ENCODE results near the gene NPC1. TPM values are rescaled to one million over a fixed set of nuclear protein-coding genes. Genes with fewer than 3 reads are reported as not detected.
"Not testable (repeated sequence)": the region's sequence is repeated elsewhere in the genome, so short reads cannot be mapped to it uniquely, and the experiment has no call there.

The NPC1 gene
- total and polyA plus RNA-seq, 2 donors: 12.5 to 19.8 TPM

- H3K4me3 ChIP-seq (ENCODE audit: low read length in 2 of 2): no peak overlapping the region
- no peaks in the 10 kb centered on the region for H3K27me3 ChIP-seq (ENCODE audit: control insufficient read depth in 2 of 2, insufficient read depth in 1 of 2, low read length in 1 of 2)
- H3K9me3 ChIP-seq (ENCODE audit: control insufficient read depth in 2 of 2, insufficient read depth in 1 of 2, low read length in 1 of 2): no peaks in the 10 kb centered on the region
- peaks cover 14 to 27% of the 10 kb centered on the region in 2 donors for H3K4me1 ChIP-seq (ENCODE audit: control insufficient read depth in 2 of 2, insufficient read depth in 2 of 2, low read length in 2 of 2)
- DNase-seq (ENCODE audit: low read depth in 6 of 9, low spot score in 9 of 9): no peak
- H3K36me3 ChIP-seq (ENCODE audit: control insufficient read depth in 2 of 2, insufficient read depth in 2 of 2, low read length in 1 of 2): no peaks in the 10 kb centered on the region
- H3K27ac ChIP-seq (ENCODE audit: low read depth in 1 of 2, low read length in 1 of 2): no peak overlapping the region
- 70% methylated on average over 11 of the region's 11 CpGs for WGBS
These were observed 87.0 kb downstream of the NPC1 start for GRCh38 chr18:23499291-23499781.

DNA sequence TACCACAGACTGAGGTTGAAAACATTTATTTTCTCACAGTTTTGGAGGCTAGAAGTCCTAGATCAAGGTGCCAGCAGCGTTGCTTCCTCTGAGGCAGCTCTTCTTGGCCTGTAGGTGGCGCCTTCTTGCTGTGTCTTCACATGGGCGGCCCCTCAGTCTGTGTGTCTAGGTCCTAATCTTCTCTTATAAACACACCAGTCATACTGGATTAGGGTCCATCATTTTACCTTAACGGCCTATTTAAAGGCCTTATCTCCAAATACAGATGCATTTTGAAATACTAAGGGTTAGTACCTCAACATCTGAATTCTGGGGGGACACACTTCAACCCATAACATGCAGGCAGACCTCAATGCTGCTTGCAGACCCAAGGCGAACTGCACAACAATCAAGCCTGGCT, 87.4 kb downstream of the NPC1 start:
- Histone ChIP-seq H3K27ac (ENCODE audit: low read depth in 1 of 2, low read length in 1 of 2) (peak overlapping the region; percentile 61 to 87), H3K4me3 (ENCODE audit: low read length in 2 of 2) (no peak overlapping the region), H3K9me3 (ENCODE audit: control insufficient read depth in 2 of 2, insufficient read depth in 1 of 2, low read length in 1 of 2) (no peaks in the 10 kb centered on the region), H3K4me1 (ENCODE audit: control insufficient read depth in 2 of 2, insufficient read depth in 2 of 2, low read length in 2 of 2) (peaks cover 10 to 23% of the 10 kb centered on the region in 2 donors), H3K36me3 (ENCODE audit: control insufficient read depth in 2 of 2, insufficient read depth in 2 of 2, low read length in 1 of 2) (no peaks in the 10 kb centered on the region), H3K27me3 (ENCODE audit: control insufficient read depth in 2 of 2, insufficient read depth in 1 of 2, low read length in 1 of 2) (no peaks in the 10 kb centered on the region)
- peak in 8 of 9 donors; percentile 49 to 90 (median 74) for DNase-seq (ENCODE audit: low read depth in 6 of 9, low spot score in 9 of 9)
- 28% methylated on average over 5 of the region's 5 CpGs for WGBS

- WGBS: 20% methylated on average over 2 of the region's 2 CpGs
- no peak overlapping the region for H3K4me3 ChIP-seq (ENCODE audit: low read length in 2 of 2)
- no peaks in the 10 kb centered on the region for H3K36me3 ChIP-seq (ENCODE audit: control insufficient read depth in 2 of 2, insufficient read depth in 2 of 2, low read length in 1 of 2)
- no peaks in the 10 kb centered on the region for H3K9me3 ChIP-seq (ENCODE audit: control insufficient read depth in 2 of 2, insufficient read depth in 1 of 2, low read length in 1 of 2)
- H3K27ac ChIP-seq (ENCODE audit: low read depth in 1 of 2, low read length in 1 of 2): peak overlapping the region; percentile 68 to 87
- peaks cover 10 to 22% of the 10 kb centered on the region in 2 donors for H3K4me1 ChIP-seq (ENCODE audit: control insufficient read depth in 2 of 2, insufficient read depth in 2 of 2, low read length in 2 of 2)
- peak in 1 of 9 donors; percentile 45 for DNase-seq (ENCODE audit: low read depth in 6 of 9, low spot score in 9 of 9)
- no peaks in the 10 kb centered on the region for H3K27me3 ChIP-seq (ENCODE audit: control insufficient read depth in 2 of 2, insufficient read depth in 1 of 2, low read length in 1 of 2)
These were observed 88.2 kb downstream of the NPC1 start for GRCh38 chr18:23498117-23498516.

GRCh38 chr18:23495723-23496440, 90.4 kb downstream of the NPC1 start:
- H3K4me1 ChIP-seq (ENCODE audit: control insufficient read depth in 2 of 2, insufficient read depth in 2 of 2, low read length in 2 of 2): peaks cover 4 to 13% of the 10 kb centered on the region in 2 donors
- H3K27me3 ChIP-seq (ENCODE audit: control insufficient read depth in 2 of 2, insufficient read depth in 1 of 2, low read length in 1 of 2): no peaks in the 10 kb centered on the region
- no peaks in the 10 kb centered on the region for H3K36me3 ChIP-seq (ENCODE audit: control insufficient read depth in 2 of 2, insufficient read depth in 2 of 2, low read length in 1 of 2)
- no peak for DNase-seq (ENCODE audit: low read depth in 6 of 9, low spot score in 9 of 9)
- no peaks in the 10 kb centered on the region for H3K9me3 ChIP-seq (ENCODE audit: control insufficient read depth in 2 of 2, insufficient read depth in 1 of 2, low read length in 1 of 2)
- WGBS: 45% methylated on average over 12 of the region's 12 CpGs
- no peak overlapping the region for H3K4me3 ChIP-seq (ENCODE audit: low read length in 2 of 2)
- H3K27ac ChIP-seq (ENCODE audit: low read depth in 1 of 2, low read length in 1 of 2): no peak overlapping the region

DNA sequence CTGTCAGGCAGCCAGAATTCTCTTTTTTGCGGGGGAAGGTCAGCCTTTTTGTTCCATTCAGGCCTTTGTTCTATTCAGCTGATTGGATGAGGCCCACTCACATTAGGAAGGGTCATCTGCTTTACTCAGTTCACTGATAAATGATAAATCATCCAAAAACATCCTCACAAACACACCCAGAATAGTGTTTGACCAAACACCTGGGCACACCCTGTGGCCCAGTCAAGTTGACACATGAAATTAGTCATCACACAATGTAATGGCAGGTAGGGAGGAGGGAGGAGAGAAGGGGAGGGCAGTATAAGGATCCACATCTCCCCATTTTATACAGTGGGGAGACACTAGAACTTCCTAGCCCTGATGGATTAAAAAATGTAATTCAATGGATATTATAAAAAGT, 91.3 kb downstream of the NPC1 start:
- H3K9me3 ChIP-seq (ENCODE audit: control insufficient read depth in 2 of 2, insufficient read depth in 1 of 2, low read length in 1 of 2): no peaks in the 10 kb centered on the region
- H3K36me3 ChIP-seq (ENCODE audit: control insufficient read depth in 2 of 2, insufficient read depth in 2 of 2, low read length in 1 of 2): no peaks in the 10 kb centered on the region
- H3K27ac ChIP-seq (ENCODE audit: low read depth in 1 of 2, low read length in 1 of 2): no peak overlapping the region
- no peaks in the 10 kb centered on the region for H3K27me3 ChIP-seq (ENCODE audit: control insufficient read depth in 2 of 2, insufficient read depth in 1 of 2, low read length in 1 of 2)
- no peak overlapping the region for H3K4me3 ChIP-seq (ENCODE audit: low read length in 2 of 2)
- DNase-seq (ENCODE audit: low read depth in 6 of 9, low spot score in 9 of 9): no peak
- 91% methylated on average over 1 of the region's 1 CpG for WGBS
- H3K4me1 ChIP-seq (ENCODE audit: control insufficient read depth in 2 of 2, insufficient read depth in 2 of 2, low read length in 2 of 2): peaks cover 4 to 13% of the 10 kb centered on the region in 2 donors

DNA sequence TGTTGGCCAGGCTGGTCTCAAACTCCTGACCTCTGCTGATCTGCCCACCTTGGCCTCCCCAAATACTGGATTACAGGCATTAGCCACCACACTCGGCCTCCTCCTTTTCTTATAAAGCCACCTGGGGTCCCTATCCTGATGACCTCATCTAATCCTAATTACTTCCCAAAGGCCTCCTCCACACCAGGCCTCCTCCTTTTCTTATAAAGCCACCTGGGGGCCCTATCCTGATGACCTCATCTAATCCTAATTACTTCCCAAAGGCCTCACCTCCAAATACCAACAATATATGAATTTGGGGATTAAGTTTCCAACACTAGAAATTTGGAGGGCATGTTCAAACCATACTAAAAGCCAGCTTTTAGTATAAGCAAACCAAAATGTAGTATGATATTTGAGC, 92.7 kb downstream of the NPC1 start:
- H3K27me3 ChIP-seq (ENCODE audit: control insufficient read depth in 2 of 2, insufficient read depth in 1 of 2, low read length in 1 of 2): no peaks in the 10 kb centered on the region
- no peaks in the 10 kb centered on the region for H3K9me3 ChIP-seq (ENCODE audit: control insufficient read depth in 2 of 2, insufficient read depth in 1 of 2, low read length in 1 of 2)
- 100% methylated on average over 1 of the region's 1 CpG for WGBS
- no peak overlapping the region for H3K27ac ChIP-seq (ENCODE audit: low read depth in 1 of 2, low read length in 1 of 2)
- DNase-seq (ENCODE audit: low read depth in 6 of 9, low spot score in 9 of 9): no peak
- H3K36me3 ChIP-seq (ENCODE audit: control insufficient read depth in 2 of 2, insufficient read depth in 2 of 2, low read length in 1 of 2): no peaks in the 10 kb centered on the region
- H3K4me1 ChIP-seq (ENCODE audit: control insufficient read depth in 2 of 2, insufficient read depth in 2 of 2, low read length in 2 of 2): peaks cover 2 to 8% of the 10 kb centered on the region in 2 donors
- H3K4me3 ChIP-seq (ENCODE audit: low read length in 2 of 2): no peak overlapping the region

- DNase-seq (ENCODE audit: low read depth in 6 of 9, low spot score in 9 of 9); H3K27ac ChIP-seq (ENCODE audit: low read depth in 1 of 2, low read length in 1 of 2); H3K27me3 ChIP-seq (ENCODE audit: control insufficient read depth in 2 of 2, insufficient read depth in 1 of 2, low read length in 1 of 2); H3K9me3 ChIP-seq (ENCODE audit: control insufficient read depth in 2 of 2, insufficient read depth in 1 of 2, low read length in 1 of 2); H3K36me3 ChIP-seq (ENCODE audit: control insufficient read depth in 2 of 2, insufficient read depth in 2 of 2, low read length in 1 of 2); H3K4me3 ChIP-seq (ENCODE audit: low read length in 2 of 2): not testable (repeated sequence)
- WGBS: 96% methylated on average over 5 of the region's 5 CpGs
- peaks cover 8 to 12% of the 10 kb centered on the region in 2 donors for H3K4me1 ChIP-seq (ENCODE audit: control insufficient read depth in 2 of 2, insufficient read depth in 2 of 2, low read length in 2 of 2)
These were observed 96.7 kb downstream of the NPC1 start for GRCh38 chr18:23489586-23489985.

GRCh38 chr18:23487738-23488570, 98.4 kb downstream of the NPC1 start:
- WGBS: 8% methylated on average over 14 of the region's 14 CpGs
- peak in 5 of 9 donors; percentile 26 to 79 (median 53) for DNase-seq (ENCODE audit: low read depth in 6 of 9, low spot score in 9 of 9)
- Histone ChIP-seq H3K27me3 (ENCODE audit: control insufficient read depth in 2 of 2, insufficient read depth in 1 of 2, low read length in 1 of 2) (no peaks in the 10 kb centered on the region), H3K36me3 (ENCODE audit: control insufficient read depth in 2 of 2, insufficient read depth in 2 of 2, low read length in 1 of 2) (peaks cover 4 to 5% of the 10 kb centered on the region in 2 donors), H3K27ac (ENCODE audit: low read depth in 1 of 2, low read length in 1 of 2) (peak overlapping the region; percentile 92 to 97), H3K9me3 (ENCODE audit: control insufficient read depth in 2 of 2, insufficient read depth in 1 of 2, low read length in 1 of 2) (no peaks in the 10 kb centered on the region), H3K4me1 (ENCODE audit: control insufficient read depth in 2 of 2, insufficient read depth in 2 of 2, low read length in 2 of 2) (peaks cover 8 to 12% of the 10 kb centered on the region in 2 donors), H3K4me3 (ENCODE audit: low read length in 2 of 2) (peak overlapping the region; percentile 17 to 39)

- Histone ChIP-seq H3K4me3 (ENCODE audit: low read length in 2 of 2) (no peak overlapping the region), H3K9me3 (ENCODE audit: control insufficient read depth in 2 of 2, insufficient read depth in 1 of 2, low read length in 1 of 2) (no peaks in the 10 kb centered on the region), H3K4me1 (ENCODE audit: control insufficient read depth in 2 of 2, insufficient read depth in 2 of 2, low read length in 2 of 2) (peaks cover 8 to 12% of the 10 kb centered on the region in 2 donors), H3K27ac (ENCODE audit: low read depth in 1 of 2, low read length in 1 of 2) (no peak overlapping the region), H3K36me3 (ENCODE audit: control insufficient read depth in 2 of 2, insufficient read depth in 2 of 2, low read length in 1 of 2) (peaks cover 15 to 18% of the 10 kb centered on the region in 2 donors), H3K27me3 (ENCODE audit: control insufficient read depth in 2 of 2, insufficient read depth in 1 of 2, low read length in 1 of 2) (no peaks in the 10 kb centered on the region)
- 97% methylated on average over 7 of the region's 7 CpGs for WGBS
- DNase-seq (ENCODE audit: low read depth in 6 of 9, low spot score in 9 of 9): no peak
These were observed 100.9 kb downstream of the NPC1 start for GRCh38 chr18:23485386-23485785.

Measured in thymus (tissue), 11 donors.